ENCODE results near the gene ZSWIM7.

GRCh38 chr17:15954222-15954621 is 45.3 kb downstream of the ZSWIM7 start:
- TF ChIP-seq EZH2 (IDR thresholded peaks at IDR 0.05) (no peak), EZH2phosphoT487 (IDR thresholded peaks at IDR 0.05) (no peak), CTCF (IDR thresholded peaks at IDR 0.05) (no peak)
